Epithelial cell of proximal tubule (primary cell): Measurements from ENCODE around the gene C4orf51. TPM values are rescaled to one million over a fixed set of nuclear protein-coding genes. Genes with fewer than 3 reads are reported as not detected.

Experiments used
- DNase-seq: peaks from one replicate; pipeline ENCODE4 v3.0.0-alpha.2; 2011; ENCODE audit warnings: low read depth
- H3K4me3 ChIP-seq: 2 replicates; pipeline ENCODE4 v1.5.1; 2011; ENCODE audit warnings: low read depth, mild to moderate bottlenecking, low read length
- total RNA-seq: library from RNA; depleted of rRNA; stranded (reverse); fragments of >200 nt; gene quantifications from 2 replicates; pipeline ENCODE4 v1.2.3, GENCODE V29; 2015
- TF ChIP-seq, protein P1 (sequence below): conservative IDR thresholded peaks from 2 replicates; pipeline ENCODE4 v1.5.1; 2012; ENCODE audit warnings: low read depth, mild to moderate bottlenecking, low read length

The C4orf51 gene
- total RNA-seq, 1 donor from 2014 or later = not detected

DNA sequence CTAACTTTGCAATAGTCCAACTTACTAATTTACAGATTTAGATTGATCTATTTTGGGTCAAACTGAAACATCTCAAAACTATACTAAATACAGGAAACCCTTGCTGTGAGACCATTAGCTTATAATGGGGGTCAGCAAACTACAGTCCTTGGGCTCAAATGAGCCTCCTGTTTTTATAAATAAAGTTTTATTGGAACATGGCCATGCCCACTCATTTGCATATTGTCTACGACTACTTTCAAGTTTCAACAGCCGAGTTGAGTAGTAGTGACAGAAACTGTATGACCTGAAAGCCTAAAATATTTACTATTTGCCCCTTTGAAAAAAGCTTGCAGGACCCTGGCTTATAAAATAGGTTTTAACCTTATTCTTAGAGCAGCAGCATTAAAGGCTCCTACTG, 92.4 kb downstream of the C4orf51 start:
- TF ChIP-seq, protein P1, sequence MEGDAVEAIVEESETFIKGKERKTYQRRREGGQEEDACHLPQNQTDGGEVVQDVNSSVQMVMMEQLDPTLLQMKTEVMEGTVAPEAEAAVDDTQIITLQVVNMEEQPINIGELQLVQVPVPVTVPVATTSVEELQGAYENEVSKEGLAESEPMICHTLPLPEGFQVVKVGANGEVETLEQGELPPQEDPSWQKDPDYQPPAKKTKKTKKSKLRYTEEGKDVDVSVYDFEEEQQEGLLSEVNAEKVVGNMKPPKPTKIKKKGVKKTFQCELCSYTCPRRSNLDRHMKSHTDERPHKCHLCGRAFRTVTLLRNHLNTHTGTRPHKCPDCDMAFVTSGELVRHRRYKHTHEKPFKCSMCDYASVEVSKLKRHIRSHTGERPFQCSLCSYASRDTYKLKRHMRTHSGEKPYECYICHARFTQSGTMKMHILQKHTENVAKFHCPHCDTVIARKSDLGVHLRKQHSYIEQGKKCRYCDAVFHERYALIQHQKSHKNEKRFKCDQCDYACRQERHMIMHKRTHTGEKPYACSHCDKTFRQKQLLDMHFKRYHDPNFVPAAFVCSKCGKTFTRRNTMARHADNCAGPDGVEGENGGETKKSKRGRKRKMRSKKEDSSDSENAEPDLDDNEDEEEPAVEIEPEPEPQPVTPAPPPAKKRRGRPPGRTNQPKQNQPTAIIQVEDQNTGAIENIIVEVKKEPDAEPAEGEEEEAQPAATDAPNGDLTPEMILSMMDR = no peak
- H3K4me3 ChIP-seq = no peak overlapping the region
- DNase-seq = no peak

DNA sequence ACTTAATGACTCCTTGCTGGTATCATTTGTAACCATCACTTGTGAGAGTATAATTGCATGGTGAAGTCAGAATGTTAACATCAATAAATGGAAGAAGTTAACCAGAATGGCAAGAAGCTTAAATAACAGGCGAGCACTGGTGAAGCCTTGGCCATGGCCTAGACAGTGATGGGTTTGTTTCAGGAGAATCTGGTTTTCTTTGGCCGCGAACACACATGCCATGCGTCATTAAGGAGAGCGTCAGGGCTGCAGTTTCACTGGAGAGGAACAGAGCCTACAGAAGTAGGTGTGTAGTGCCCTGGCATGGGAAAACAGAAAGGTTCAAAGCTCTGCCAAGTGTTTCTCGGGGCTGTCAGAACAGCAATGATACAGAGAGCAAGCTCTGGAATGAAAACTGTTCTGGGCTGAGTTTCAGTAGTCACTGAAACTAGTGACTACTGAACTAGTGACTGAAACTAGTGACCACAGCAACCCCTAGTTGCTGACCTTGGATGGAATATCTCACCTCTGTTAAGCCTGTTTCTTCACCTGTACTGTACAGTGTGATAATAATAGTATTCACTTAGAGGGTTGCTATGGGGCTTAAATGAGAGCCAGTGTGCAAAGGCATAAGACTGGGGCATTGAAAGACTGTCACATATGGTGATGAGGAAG, 93.8 kb downstream of the C4orf51 start:
- no peak overlapping the region for H3K4me3 ChIP-seq
- no peak for DNase-seq
- TF ChIP-seq, protein P1 = no peak

DNA sequence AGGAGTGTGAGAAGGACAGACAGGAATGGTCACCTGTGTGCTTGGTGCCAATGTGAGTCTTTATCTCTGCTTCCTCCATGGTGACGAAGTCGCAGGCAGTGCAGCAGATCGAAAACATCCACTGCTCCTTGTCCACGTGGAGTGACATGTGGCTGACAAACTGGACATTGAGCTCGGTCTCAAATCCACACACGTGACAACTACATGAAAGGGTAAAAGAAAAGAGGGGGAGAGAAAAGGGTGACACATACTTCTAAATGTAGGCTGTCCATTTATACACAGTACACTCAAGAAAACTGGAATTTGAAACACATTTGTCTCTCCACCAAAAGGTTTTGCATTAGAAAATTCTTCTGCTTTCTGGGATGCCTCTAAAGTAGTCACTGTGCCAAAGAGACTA, 94.5 kb downstream of the C4orf51 start:
- TF ChIP-seq, protein P1 = no peak
- no peak overlapping the region for H3K4me3 ChIP-seq
- DNase-seq = no peak

DNA sequence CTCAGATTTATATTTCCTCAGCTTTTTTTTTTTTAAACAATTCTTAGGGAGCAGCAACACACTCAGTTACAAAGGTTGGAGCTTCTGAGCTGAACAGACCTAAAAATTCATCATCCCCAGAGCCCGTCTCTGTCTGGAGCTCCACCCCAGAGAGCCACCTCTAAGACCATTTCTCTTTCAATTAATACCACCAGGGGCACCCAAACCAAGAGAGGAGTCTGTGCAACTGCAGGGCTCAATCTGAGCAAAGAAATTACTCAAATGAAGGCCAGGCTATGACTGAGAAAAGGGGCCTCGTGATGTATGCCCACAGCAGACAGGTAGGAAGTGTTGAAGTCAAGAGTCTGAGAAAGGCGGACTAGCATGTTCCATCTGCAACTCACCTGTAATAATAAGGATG, 95.5 kb downstream of the C4orf51 start:
- no peak for DNase-seq
- TF ChIP-seq, protein P1 = no peak
- H3K4me3 ChIP-seq = no peak overlapping the region

DNA sequence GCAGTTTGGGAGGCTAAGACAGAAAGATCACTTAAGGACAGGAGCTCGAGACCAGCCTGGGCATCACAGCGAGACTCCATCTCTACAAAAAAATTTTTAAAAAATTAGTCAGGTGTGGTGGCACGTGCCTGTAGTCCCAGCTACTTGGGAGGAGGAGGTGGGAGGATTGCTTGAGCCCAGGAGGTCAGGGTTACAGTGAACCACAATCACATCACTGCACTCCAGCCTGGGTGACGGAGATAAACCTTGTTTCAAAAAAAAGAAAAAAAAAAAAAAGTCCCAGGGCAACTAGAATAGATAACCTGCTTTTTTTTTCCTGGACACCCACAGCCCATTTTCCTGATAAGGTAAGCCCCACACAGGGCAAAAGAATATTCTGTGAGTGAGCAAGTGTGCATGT, 96.3 kb downstream of the C4orf51 start:
- TF ChIP-seq, protein P1 = no peak
- no peak overlapping the region for H3K4me3 ChIP-seq
- DNase-seq = no peak

DNA sequence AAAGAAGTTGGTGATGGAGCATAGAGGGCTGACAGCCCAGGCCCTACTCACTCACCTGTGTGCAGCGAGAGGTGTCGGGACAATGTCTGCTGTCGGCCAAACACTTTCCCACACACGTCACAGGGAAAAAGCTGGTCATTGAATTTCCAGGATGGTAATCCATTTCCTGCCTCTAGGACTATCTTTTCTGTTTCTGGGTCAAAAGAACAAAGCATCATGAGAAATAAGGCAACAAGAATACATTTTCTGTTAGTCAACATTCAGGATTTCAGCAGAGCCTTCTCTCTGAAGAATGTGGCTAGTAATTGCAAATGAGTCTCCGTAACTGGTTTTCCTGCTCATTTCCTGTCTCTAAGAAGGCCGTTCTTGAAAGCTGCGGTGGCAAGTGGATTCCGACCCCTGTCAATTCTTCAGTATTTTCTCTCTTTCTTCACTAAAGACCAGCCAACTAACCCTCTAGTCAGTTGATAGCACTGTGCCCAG, 99.4 kb downstream of the C4orf51 start:
- TF ChIP-seq, protein P1 = no peak
- no peak overlapping the region for H3K4me3 ChIP-seq
- DNase-seq = no peak

DNA sequence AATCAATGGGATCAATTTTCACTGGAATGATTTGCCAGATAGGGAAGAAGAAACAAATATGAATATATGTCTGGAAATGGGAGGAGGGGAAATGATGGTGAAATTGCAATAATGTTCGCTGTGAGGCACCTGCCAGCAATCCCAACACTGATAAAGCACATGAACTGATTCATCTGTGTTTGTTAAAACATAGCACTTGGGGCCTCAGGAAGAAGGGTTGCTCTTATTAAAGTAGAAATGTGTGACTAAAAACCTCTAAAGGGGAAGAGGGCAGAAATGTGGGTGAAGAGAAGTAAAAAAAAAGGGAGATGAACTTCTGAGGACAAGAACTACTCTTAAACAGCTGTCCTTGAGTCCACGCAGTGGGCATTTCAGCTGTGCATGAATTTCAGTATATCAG, 101.4 kb downstream of the C4orf51 start:
- DNase-seq = no peak
- TF ChIP-seq, protein P1 = no peak
- no peak overlapping the region for H3K4me3 ChIP-seq
